DOHH2 (cell line): ENCODE data around the gene FAM25G.

Experiments used
- H3F3A ChIP-seq: fragments of 200-600 bp; sonication (generic), shearing (Covaris generic); 2 replicates; pipeline ENCODE4 v1.6.0; 2016; ENCODE audit warnings: antibody characterized with exemption, mild to moderate bottlenecking; ENCODE audit not compliant: control insufficient read depth, insufficient read depth
- H3K27ac ChIP-seq: fragments of 200-600 bp; sonication (generic); 2 replicates; pipeline ENCODE4 v1.5.1; 2014; ENCODE audit warnings: low read depth, mild to moderate bottlenecking, low read length, moderate library complexity
- H3K27me3 ChIP-seq: fragments of 200-600 bp; sonication (generic); 2 replicates; pipeline ENCODE4 v1.6.1; 2014; ENCODE audit warnings: mild to moderate bottlenecking, low read length, mixed read lengths; ENCODE audit not compliant: control insufficient read depth
- H3K36me3 ChIP-seq: fragments of 200-600 bp; sonication (generic); 2 replicates; pipeline ENCODE4 v1.6.1; 2014; ENCODE audit warnings: mild to moderate bottlenecking, low read length, moderate library complexity, mixed read lengths; ENCODE audit not compliant: control insufficient read depth
- H3K4me1 ChIP-seq: fragments of 200-600 bp; sonication (generic); 2 replicates; pipeline ENCODE4 v1.6.1; 2014; ENCODE audit warnings: mild to moderate bottlenecking, low read length, mixed read lengths; ENCODE audit not compliant: control insufficient read depth
- H3K4me2 ChIP-seq: fragments of 200-600 bp; sonication (generic); 2 replicates; pipeline ENCODE4 v1.6.0; 2014; ENCODE audit warnings: mild to moderate bottlenecking, low read length, moderate library complexity
- H3K4me3 ChIP-seq: fragments of 200-600 bp; sonication (generic); 2 replicates; pipeline ENCODE4 v1.5.1; 2014; ENCODE audit warnings: mild to moderate bottlenecking, low read length, mixed read lengths
- H3K79me2 ChIP-seq: fragments of 200-600 bp; sonication (generic); 2 replicates; pipeline ENCODE4 v1.6.1; 2014; ENCODE audit warnings: mild to moderate bottlenecking, low read length, mixed read lengths; ENCODE audit not compliant: control insufficient read depth
- H3K9me2 ChIP-seq: fragments of 200-600 bp; sonication (generic); replicated peaks from 2 replicates; pipeline ENCODE4 v1.6.1; 2014; ENCODE audit warnings: mild to moderate bottlenecking, low read length, mixed read lengths; ENCODE audit not compliant: control insufficient read depth
- H3K9me3 ChIP-seq: fragments of 200-600 bp; sonication (generic); 2 replicates; pipeline ENCODE4 v1.6.1; 2014; ENCODE audit warnings: antibody characterized with exemption, low read length, mixed read lengths; ENCODE audit not compliant: control insufficient read depth, insufficient read depth
- H4K20me1 ChIP-seq: fragments of 200-600 bp; sonication (generic); 2 replicates; pipeline ENCODE4 v1.6.0; 2014; ENCODE audit warnings: low read depth, mild to moderate bottlenecking, antibody characterized with exemption, low read length, moderate library complexity; ENCODE audit not compliant: control insufficient read depth, insufficient read depth
- CTCF ChIP-seq: fragments of 200-600 bp; sonication (generic); IDR thresholded peaks from one replicate; pipeline ENCODE4 v1.5.1; 2014; ENCODE audit warnings: antibody characterized with exemption, mild to moderate bottlenecking, low read depth, low read length; ENCODE audit not compliant: poor library complexity, severe bottlenecking
- EZH2phosphoT487 ChIP-seq: fragments of 200-600 bp; sonication (generic); IDR thresholded peaks from 2 replicates; pipeline ENCODE4 v1.6.1; 2017; ENCODE audit warnings: borderline replicate concordance, mild to moderate bottlenecking, antibody characterized with exemption, low read length, moderate library complexity, mixed read lengths

The FAM25G gene

GRCh38 chr10:47454780-47455058, 36.8 kb downstream of the FAM25G start:
- Histone ChIP-seq H3K27me3 (no peaks in the 10 kb centered on the region), H3F3A (no peaks in the 10 kb centered on the region), H3K4me3 (no peak overlapping the region), H3K79me2 (no peaks in the 10 kb centered on the region), H4K20me1 (no peaks in the 10 kb centered on the region), H3K9me2 (no peaks in the 10 kb centered on the region), H3K9me3 (no peaks in the 10 kb centered on the region), H3K4me2 (no peak overlapping the region), H3K4me1 (no peaks in the 10 kb centered on the region), H3K36me3 (no peaks in the 10 kb centered on the region), H3K27ac (no peak overlapping the region)
- TF ChIP-seq EZH2phosphoT487 (no peak), CTCF (no peak)

GRCh38 chr10:47454008-47454779, 37.3 kb downstream of the FAM25G start:
- Histone ChIP-seq H4K20me1 (no peaks in the 10 kb centered on the region), H3K79me2 (no peaks in the 10 kb centered on the region), H3K4me1 (no peaks in the 10 kb centered on the region), H3K36me3 (no peaks in the 10 kb centered on the region), H3F3A (no peaks in the 10 kb centered on the region), H3K4me2 (no peak overlapping the region), H3K4me3 (no peak overlapping the region), H3K27ac (no peak overlapping the region), H3K27me3 (no peaks in the 10 kb centered on the region), H3K9me2 (no peaks in the 10 kb centered on the region), H3K9me3 (no peaks in the 10 kb centered on the region)
- TF ChIP-seq CTCF (no peak), EZH2phosphoT487 (no peak)

GRCh38 chr10:47453141-47454007, 38.1 kb downstream of the FAM25G start:
- TF ChIP-seq CTCF, result no peak
- TF ChIP-seq EZH2phosphoT487, result no peak
- Histone ChIP-seq H3K9me2 (no peaks in the 10 kb centered on the region), H4K20me1 (no peaks in the 10 kb centered on the region), H3K36me3 (no peaks in the 10 kb centered on the region), H3F3A (no peaks in the 10 kb centered on the region), H3K4me2 (no peak overlapping the region), H3K27ac (no peak overlapping the region), H3K79me2 (no peaks in the 10 kb centered on the region), H3K4me3 (no peak overlapping the region), H3K27me3 (no peaks in the 10 kb centered on the region), H3K4me1 (no peaks in the 10 kb centered on the region), H3K9me3 (no peaks in the 10 kb centered on the region)
